Eye (tissue), 1 donor: Measurements from ENCODE around the gene PGLYRP2.
"Not testable (repeated sequence)": the region's sequence is repeated elsewhere in the genome, so short reads cannot be mapped to it uniquely, and the experiment has no call there.

Experiments used
- DNase-seq: peaks from one replicate; pipeline ENCODE4 v3.0.0-alpha.2; 2015

Gene PGLYRP2

DNA sequence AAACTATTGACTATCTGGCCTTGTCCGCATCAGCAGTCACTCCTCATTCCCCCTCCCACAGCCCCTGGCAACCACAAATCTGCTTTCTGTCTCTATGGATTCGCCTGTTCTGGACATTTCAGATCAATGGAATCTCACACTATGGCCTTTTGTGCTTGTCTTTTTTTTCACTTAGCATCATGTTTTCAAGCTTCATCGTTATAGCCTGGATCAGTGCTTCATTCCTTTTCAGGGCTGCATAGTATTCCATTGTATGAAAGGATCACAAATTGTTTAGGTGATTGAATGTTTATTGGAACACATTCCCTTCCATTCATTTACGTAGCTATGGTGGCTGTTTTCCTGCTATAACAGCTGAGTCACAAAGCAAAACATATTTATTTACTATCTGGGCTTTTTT is 7.7 kb upstream of the PGLYRP2 start:
- DNase-seq: no peak

GRCh38 chr19:15485768-15486167 is 6.5 kb upstream of the PGLYRP2 start:
- DNase-seq: not testable (repeated sequence)

DNA sequence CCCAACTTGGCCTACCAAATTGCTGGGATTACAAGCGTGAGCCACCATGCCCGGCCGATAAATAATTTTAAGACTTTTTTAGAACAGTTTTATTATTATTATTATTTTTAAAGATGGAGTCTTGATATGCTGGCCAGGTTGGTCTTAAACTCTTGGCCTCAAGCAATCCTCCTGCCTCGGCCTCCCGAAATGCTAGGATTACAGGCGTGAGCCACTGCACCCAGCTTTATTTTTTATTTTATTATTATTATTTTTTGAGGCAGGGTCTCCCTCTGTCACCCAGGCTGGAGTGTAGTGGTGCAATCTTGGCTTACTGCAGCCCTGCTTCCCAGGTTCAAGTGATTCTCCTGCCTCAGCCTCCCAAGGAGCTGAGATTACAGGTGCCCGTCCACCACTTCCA is 1.7 kb upstream of the PGLYRP2 start:
- DNase-seq: not testable (repeated sequence)

DNA sequence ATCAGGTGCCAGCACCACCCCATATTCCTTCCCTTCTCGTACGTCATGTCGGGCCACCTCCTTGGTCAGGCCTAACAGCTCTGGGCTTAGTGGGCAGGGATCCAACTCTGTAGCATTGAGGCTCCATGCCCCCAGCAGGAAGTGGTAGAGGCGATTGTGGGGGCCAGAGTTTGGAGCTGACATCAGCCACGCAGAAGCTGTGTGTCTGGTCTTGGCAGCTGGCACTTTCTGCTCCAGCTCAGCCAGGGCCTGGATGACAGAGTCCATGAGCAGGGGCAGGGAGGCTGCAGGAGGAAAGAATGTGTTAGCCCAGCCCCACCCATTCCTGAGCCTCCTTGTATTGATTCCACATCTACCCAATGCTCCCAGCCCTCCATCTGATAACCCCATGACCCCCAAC is 3.0 kb downstream of the PGLYRP2 start:
- DNase-seq: no peak

DNA sequence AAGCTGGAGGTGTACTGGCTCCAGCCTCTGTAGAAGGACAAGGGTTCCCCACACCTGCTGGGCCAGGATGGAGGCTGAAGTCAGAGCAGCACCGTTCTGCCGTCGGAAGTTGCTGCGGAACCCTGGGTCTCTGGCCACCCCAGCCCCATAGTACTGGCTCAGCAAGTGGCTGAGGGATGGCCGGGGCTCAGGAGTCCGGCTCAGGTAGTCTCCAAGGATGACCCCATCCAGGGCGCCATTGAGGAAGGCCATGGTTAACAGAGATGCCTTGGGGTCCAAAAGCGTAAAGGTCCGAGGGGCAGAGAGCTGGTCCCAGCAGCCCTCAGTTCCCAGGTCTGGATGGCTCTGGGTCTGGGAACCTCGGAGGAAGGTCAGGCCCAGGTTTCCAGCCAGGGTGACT is 3.7 kb downstream of the PGLYRP2 start:
- no peak for DNase-seq

GRCh38 chr19:15475169-15475568 is 4.1 kb downstream of the PGLYRP2 start:
- DNase-seq: no peak

DNA sequence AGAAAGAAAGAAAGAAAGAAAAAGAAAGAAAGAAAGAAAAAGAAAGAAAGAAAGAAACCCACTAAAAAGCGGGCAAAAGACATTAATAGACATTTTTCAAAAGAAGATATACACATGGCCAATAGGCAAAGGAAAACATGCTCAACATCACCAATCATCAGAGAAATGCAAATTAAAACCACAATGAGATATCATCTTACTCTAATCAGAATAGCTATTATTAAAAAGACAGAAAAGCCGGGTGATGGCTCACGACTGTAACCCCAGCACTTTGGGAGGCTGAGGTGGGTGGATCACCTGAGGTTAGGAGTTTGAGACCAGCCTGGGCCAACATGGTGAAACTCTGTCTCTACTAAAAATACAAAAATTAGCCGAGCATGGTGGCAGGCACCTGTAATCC is 5.5 kb downstream of the PGLYRP2 start:
- not testable (repeated sequence) for DNase-seq

- DNase-seq: no peak
Observed at GRCh38 chr19:15471639-15472101, 7.6 kb downstream of the PGLYRP2 start.

DNA sequence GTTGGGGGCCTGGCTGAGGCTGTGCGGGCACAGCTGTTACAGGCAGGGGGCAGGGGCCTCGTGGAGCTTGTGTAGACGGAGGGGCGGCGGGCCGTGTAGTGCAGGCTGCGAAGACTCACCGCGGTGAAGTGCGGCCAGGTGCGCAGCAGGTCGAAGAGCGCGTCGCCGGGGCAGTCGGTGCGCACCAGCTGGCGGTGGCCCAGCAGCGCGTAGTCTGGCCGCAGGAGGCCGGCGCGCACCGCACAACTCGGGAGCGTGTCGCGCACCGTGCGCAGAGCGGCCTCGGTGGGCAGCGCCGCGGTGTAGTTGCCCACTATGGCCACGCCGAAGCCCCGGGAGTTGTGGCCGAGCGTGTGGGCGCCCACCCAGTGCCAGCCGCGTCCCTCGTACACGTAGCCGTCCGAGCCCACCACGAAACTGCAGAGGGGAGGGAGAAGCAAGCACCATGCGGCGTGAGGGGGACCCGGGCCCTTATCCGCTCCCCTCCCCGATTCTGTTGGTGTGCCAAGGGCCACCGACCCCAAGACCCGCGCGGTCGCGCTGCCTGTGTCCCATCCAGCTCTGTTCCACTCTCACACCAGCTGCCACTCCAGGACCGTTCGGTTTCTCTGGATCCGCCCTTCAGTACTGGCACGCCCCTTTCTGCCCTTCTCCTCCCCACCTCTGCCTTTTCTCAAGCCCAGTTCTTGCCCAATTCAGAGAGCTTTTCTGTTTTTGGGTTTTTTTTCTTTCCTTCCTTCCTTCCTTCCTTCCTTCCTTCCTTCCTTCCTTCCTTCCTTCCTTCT is 9.6 kb downstream of the PGLYRP2 start:
- no peak for DNase-seq

GRCh38 chr19:15468675-15469512 is 10.4 kb downstream of the PGLYRP2 start:
- no peak for DNase-seq

DNA sequence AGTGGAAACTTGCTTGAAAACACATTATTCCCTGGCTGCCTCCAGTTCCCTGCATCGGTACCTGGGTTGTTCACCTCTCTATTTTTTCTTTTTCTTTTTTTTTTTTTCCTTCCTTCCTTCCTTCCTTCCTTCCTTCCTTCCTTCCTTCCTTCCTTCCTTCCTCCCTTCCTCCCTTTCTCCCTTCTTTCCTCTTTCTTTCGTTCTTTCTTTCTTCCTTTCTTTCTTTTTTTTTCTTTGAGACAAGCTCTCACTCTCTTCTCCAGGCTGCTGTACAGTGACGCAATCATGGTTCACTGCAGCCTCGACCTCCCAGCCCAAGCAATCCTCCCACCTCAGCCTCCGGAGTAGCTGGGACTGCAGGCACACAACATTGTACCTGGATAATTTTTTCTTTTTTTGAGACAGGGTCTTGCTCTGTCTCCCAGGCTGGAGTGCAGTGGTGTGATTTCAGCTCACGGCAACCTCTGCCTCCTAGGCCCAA is 11.5 kb downstream of the PGLYRP2 start:
- no peak for DNase-seq

- no peak for DNase-seq
Observed at GRCh38 chr19:15466851-15467733, 12.2 kb downstream of the PGLYRP2 start.

DNA sequence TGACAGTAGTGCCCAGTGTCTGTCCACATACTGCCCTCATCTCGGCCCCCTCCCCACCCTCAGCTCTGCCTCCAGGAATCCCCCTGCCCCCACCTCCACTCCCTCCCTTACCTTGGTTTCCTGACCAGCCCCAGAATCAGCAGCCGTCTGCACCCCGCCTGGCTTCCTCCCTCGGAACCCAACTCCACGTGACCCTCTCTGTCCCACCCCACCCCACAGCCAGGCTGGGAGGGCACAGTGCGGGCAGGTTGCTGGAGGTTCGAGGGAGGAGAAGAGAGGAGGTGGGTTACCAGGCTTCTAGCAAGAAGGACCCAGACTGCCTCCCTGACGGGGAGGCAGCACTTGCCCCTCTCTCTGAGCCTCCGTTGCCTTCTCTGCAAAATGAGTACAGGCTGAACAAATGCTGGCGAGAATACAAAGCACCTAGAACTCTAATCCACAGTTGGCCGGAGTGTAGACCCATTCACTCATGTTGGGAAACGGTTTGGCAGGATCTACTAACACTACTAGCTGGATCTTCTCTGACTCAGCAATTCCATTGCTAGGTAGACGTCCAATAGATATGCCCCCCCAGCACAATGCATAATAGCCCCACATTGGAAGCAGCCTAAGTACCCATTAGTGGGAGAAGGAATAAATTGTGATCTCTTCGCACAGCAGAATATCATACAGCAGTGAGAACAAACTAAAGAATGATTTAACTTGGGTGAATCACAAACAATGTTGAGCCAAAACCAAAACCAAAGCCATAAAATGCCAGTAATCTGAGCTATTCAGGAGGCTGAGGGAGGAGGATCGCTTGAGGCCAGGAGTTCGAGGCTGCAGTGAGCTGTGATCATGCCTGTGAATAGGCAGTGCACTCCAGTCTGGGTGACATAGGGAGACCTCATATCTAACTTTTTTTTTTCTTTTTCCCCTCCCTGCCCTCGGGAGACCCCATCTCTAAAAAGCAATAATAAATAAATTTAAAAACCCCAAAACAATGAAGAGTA is 14.6 kb downstream of the PGLYRP2 start, which contains the start of gene RASAL3:
TSS of gene RASAL3 (minus strand) at position 151 of the 992 bp plus-strand sequence. CDS start 186 bp downstream, outside the sequence.
- no peak for DNase-seq

- no peak for DNase-seq
Observed at GRCh38 chr19:15463861-15464371, 15.4 kb downstream of the PGLYRP2 start.

- DNase-seq: no peak
Observed at GRCh38 chr19:15461694-15462093, 17.6 kb downstream of the PGLYRP2 start.

GRCh38 chr19:15457701-15458484 is 21.4 kb downstream of the PGLYRP2 start:
- DNase-seq: peak; percentile 28

- peak; percentile 18 for DNase-seq
Observed at GRCh38 chr19:15456871-15457700, 22.2 kb downstream of the PGLYRP2 start.

GRCh38 chr19:15456441-15456840 is 22.9 kb downstream of the PGLYRP2 start:
- DNase-seq: no peak

DNA sequence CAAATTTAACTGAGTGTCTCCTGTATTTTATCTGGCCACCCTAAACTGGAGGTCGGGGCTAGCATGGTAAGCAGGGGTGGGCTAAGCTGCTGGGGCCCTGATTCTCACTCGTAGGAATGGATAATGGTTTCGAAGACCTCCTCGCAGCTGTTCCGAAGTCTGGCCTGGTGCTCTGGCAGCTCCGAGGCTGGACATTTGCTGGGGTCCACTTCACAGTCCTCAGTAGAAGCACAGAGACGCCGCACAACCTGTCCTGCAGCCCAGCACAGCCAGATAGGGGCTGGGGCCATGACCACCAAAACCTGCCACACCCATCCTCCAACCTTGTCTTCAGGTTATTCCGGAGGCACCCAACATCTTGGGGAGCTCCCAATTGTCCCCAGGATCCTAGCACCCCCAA is 23.3 kb downstream of the PGLYRP2 start:
- DNase-seq: no peak
